HG03457 (cell line): ENCODE results near the gene RAB40C.

Experiments
- ATAC-seq: cut with Tn5 transposase; IDR thresholded peaks from one replicate; pipeline ENCODE4 v1.9.1; 2021; ENCODE audit warnings: moderate number of reproducible peaks; ENCODE audit not compliant: unreplicated experiment

RAB40C gene

DNA sequence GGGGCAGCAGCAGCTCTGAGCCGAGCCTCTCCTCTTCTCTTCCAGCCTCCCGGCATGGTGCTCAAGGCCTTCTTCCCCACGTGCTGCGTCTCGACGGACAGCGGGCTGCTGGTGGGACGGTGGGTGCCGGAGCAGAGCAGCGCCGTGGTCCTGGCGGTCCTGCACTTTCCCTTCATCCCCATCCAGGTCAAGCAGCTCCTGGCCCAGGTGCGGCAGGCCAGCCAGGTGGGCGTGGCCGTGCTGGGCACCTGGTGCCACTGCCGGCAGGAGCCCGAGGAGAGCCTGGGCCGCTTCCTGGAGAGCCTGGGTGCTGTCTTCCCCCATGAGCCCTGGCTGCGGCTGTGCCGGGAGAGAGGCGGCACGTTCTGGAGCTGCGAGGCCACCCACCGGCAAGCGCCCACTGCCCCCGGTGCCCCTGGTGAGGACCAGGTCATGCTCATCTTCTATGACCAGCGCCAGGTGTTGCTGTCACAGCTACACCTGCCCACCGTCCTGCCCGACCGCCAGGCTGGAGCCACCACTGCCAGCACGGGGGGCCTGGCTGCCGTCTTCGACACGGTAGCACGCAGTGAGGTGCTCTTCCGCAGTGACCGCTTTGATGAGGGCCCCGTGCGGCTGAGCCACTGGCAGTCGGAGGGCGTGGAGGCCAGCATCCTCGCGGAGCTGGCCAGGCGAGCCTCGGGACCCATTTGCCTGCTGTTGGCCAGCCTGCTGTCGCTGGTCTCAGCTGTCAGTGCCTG, 15.7 kb upstream of the RAB40C start:
- ATAC-seq: no peak

DNA sequence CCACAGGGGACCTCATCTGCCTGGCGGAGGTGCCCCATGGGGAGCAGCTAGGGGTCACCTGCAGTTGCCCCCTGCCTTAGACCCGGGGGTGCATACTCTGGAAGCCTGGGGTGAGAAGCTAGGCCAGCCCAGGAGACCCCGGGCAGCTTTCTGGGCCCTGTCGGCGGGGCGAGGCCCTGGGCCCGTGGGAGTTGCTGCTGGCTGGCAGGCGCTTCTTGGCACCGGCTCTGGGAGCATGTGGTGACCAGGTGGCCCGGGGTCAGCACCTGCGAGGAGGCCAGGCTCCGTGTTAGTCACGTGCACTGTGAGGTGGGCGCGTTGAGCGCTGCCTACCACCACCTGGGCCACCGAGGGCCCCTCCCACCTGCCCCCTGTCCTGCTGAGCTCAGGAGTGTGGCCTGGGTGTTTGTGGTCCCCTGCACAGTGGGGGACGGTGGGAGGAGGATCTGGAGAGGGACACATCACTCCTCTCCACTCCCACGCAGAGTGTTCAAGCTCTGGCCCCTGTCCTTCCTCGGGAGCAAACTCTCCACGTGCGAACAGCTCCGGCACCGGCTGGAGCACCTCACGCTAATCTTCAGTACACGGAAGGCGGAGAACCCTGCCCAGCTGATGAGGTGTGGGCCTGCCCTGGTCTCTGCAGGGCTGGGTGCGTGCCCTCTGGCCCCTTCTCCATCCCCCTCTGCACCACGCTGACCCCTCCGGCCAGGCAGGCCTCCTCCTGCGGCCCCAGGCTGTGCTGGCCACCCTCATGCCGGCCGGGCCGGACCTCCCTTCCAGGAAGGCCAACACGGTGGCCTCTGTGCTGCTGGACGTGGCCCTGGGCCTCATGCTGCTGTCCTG, 14.3 kb upstream of the RAB40C start:
- ATAC-seq: no peak

DNA sequence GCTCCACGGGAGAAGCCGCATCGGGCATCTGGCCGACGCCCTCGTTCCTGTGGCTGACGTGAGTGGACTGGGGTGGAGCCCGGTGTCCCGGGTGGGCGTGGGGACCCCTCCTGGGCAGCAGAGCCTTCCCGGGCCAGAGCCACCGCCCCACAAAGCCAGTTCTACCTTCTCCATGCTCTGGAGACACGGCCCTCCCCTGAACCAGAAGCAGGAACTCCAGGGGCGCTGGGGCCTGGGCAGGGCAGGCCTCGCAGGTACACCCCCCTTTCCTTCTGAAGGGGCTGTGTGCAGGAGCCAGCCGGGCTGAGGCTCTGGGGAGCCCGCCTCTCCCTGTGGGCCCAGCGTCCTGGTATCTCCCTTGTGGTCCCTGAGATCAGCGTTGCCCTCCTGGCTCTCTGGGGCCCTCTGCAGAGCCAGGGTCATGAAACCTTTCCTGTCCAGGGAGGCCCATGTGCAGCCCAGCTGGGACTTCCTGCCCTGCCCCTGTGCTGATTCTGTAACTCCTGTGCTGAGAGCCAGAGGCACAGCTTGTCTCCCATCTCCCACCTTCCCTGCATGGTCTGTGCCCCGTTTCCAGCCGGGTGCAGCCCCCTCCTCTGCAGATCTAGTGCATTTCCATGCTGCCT, 13.6 kb upstream of the RAB40C start:
- ATAC-seq: no peak

DNA sequence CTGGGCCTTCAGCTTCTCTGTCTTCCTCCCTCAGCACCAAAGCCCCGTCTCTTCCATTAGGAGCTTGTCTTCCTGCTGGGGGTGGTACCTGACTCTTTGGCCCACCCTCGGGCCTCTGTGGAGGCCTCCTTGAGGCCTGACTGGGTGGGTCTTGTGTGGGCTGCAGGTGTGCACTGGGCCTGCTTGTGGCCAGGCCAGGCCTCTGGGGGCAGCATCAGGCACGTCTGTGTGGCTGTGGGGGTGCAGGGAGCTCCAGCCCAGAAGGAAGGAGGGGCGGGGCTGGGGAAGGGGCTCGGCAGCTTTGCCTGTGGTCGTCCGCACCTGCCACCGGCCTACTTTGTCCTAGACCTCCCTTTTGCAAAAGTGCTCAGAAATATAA, 13.1 kb upstream of the RAB40C start:
- no peak for ATAC-seq

DNA sequence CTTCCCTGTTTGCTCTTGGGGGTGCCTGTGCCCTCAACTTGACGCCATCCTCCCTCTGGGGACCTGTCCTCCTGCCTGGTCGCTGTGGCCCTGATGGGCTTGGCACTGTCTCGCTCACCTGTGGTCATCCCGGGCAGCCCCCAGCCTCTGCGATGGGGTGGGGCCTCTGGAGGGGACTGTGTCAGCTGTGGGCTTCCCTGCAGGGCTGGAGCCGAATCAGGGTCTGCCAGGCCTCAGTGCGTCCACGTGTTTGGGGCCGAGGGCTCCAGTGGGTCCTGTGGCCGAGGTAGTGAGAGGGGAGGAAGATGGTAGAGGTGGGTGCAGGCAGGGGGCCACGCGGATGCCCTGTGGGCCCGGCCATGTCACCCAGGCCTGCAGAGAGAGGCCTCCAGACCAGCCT, 12.1 kb upstream of the RAB40C start:
- ATAC-seq: no peak

DNA sequence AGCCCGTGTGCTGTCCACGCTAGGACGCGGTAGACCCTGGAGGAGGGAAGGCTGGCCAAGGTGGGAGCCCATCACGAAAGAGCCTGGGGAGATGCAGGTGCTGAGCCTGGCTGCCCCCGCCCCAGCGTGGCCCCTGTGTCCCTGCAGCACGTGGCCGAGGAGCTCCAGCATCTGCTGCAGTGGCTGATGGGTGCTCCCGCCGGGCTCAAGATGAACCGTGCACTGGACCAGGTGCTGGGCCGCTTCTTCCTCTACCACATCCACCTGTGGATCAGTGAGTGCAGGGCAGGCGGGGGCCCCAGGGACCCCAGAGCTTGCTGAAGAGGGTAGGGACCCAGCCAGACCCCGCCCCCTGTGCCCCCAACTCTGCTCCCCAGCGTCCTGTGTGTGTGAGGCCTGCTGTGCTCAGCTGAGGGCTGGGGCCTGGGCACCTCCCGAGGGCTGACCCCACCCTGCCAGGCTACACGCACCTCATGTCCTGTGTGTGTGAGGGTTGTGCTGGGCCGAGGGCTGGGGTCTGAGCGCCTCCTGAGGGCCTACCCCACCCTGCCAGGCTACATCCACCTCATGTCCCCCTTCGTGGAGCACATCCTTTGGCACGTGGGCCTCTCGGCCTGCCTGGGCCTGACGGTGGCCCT, 11.5 kb upstream of the RAB40C start:
- no peak for ATAC-seq

DNA sequence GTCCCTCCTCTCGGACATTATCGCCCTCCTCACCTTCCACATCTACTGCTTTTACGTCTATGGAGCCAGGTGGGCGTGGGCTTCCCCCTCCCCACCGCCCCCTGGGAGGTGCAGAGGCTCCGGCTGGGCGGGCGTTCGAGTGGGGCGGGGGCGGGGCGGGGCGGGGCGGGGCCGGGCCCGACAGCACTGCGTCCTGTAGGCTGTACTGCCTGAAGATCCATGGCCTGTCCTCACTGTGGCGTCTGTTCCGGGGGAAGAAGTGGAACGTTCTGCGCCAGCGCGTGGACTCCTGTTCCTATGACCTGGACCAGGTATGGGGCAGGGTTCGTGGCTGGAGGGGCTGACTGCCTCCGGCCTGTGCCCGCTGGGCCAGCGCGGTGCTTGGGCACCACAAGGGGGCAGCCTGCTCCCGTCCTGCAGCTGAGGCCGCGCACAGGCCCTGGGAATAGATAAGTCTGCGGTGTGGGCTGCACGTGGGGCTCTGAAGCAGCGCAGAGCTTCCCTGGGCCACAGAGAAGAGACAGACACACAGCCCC, 10.9 kb upstream of the RAB40C start:
- ATAC-seq: no peak

DNA sequence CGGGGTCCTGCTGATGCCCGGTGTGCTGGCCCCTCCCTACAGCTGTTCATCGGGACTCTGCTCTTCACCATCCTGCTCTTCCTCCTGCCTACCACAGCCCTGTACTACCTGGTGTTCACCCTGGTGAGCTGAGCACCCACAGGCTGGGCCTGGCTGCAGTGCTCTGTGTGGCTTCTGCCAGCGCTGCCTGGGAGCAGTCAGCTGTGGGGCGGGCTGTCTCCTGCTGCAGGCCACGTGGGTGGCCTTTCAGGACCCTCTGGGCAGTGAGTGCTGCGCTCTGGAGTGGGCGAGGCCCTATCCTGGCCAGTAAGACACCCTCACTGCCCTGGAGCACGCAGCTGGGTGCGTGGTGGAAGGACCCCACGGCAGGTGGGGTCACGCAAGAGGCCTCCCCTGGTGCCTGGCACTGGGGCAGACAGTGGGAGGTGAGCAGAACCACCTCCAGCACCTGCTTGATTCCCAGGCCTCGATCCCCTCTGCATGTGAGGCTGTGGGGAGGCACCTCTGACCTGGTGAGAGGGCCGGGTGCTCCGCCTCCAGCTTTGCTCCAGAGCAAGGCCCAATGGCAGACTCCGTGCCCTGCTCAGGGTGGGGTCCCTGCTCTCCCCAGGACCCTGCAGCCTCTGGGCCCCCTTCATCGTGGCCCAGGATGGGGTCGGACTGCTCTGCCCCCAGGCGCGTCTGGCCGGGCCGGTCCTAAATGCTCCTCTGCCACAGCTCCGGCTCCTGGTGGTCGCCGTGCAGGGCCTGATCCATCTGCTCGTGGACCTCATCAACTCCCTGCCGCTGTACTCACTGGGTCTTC, 9.5 kb upstream of the RAB40C start:
- no peak for ATAC-seq

DNA sequence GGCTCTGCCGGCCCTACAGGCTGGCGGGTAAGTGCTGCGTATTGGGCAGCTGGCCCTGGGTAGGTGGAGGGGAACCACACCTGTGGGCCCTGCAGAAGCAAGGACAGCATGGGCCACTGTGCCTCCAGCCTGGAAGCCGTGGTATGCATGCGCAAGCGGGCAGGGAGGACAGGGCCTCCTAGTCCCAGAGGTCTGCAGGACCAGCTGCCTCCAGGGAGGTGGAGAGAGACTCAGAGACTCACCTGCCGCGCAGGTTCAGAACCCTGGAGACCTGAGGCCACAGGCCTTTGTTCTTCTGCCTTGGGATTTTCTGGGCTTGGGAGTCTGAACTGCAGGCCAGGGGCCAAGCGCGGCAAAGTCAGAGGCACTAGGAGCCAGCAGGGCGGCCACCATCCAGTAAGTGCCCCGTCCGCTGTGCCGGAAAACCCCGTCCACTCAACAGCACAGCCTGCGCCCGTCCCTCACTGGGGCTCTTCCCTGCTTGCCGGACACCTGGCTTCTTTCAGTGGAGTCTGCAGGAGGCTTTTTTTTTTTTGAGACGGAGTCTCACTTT, 8.8 kb upstream of the RAB40C start:
- ATAC-seq: no peak

DNA sequence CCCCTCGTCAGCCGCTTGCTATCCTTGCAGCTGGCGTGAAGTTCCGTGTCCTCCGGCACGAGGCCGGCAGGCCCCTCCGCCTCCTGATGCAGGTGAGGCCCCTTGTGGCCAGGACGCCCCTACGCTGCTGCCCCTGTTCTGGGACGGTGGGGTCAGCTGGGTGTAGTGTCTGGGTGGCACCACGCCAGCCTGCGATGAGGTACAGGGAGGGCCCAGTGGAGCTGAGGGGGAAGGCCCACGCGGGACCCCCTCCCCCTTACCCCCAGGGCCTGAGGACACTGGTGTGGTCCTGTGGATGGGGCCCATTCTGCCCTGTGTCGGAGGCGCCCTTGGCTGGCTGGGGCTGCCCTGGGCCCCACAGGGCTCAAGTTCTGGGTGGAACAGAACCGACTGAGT, 7.7 kb upstream of the RAB40C start:
- ATAC-seq: no peak

DNA sequence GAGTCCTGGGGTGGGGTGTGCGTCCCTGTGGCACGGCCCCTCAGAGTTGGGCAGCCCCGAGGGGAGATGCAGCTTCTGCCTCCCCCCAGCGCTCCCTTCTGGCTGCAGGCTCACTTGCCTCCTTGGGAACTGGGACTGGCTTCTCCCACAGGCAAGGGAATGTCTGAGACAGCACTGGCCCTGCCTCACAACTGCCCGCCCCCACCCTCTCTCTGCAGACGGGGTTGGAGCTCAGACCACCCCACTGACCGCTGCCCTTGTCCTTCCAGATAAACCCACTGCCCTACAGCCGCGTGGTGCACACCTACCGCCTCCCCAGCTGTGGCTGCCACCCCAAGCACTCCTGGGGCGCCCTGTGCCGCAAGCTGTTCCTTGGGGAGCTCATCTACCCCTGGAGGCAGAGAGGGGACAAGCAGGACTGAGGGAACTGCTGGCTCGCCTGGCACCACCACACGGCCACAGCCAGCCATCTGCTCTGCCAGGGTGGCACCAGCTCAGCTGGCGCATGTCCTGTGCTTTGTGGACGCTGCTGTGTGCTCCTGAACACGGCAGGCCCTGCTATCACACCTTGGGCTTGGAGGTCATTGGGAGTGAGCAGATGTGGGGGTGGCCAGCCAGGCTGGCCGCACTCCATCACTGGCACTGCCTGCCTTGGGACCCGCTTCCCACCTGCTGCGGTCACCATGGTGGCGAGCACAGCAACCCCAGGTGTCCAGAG, 7.1 kb upstream of the RAB40C start:
- no peak for ATAC-seq

DNA sequence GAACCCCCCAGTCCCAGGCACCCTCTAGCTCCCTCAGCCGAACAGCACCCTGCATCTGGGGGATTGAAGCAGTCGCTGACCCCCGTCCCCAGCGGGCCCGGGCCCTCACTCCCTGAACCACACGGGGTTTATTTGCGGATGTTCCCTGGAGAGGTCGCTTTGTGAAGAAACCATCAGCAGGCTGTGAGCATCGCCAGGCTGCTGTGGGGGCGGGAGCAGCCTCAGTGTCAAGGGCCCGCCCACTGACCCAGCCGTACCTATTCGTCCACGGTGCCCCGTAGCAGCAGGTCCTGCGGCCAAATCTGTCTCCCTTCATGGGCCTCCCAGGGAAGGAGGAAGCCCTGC, 6.4 kb upstream of the RAB40C start:
- ATAC-seq: no peak

DNA sequence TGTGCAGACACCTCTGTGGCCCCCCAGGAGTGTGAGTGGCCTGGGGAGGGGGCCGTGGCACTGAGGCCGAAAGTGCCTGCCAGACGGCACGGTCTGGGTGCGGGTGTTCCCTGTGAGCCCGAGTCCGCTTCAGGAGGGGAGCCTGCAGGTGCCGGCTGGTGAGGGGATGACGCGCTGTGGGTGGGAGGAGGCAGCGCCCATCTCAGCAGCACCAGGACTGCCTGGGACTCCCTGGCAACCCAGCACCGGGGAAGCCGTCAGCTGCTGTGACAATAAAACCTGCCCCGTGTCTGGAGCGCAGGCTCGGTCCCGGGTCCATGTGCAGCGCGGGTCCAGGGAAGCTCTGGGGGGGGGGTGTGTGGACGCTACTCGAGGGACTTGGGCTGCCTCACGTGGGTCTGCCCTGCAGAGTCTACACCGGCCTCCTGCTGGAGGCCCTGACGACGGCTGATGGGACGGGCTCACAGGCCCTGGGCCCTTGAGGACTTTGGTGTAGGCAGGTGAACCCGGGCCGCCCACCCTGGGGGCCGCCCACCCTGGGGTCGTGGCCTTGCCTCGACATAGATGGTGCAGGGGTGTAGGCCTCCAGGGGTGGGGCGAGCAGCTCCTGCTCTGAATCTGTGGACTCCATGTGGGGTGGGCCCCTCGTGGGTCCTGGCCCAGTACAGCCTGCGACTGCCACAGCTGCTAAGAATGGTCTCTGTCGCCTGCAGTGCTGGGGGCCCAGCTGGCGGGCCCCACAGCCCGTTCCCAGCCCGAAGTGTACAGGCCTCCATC, 5.9 kb upstream of the RAB40C start:
- ATAC-seq: no peak

DNA sequence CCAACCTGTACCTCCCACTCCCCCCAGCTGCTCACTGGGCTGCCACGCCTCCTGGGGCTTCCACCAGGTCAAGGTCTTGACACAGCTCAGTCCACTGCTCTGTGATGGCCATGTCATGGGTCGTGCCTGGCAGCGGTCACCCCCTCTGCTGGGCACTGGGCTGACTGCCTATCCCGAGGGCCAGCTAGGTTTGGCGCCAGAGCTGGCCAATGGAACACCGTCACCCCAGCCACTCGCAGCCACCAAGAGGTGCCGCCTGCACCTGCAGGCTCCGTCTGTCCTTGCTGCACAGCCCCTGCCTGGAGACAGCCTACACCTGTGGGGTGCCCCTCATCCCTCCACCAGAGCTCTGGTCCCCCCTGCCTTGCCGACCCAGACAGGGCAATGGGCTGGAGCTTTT, 4.5 kb upstream of the RAB40C start:
- no peak for ATAC-seq

DNA sequence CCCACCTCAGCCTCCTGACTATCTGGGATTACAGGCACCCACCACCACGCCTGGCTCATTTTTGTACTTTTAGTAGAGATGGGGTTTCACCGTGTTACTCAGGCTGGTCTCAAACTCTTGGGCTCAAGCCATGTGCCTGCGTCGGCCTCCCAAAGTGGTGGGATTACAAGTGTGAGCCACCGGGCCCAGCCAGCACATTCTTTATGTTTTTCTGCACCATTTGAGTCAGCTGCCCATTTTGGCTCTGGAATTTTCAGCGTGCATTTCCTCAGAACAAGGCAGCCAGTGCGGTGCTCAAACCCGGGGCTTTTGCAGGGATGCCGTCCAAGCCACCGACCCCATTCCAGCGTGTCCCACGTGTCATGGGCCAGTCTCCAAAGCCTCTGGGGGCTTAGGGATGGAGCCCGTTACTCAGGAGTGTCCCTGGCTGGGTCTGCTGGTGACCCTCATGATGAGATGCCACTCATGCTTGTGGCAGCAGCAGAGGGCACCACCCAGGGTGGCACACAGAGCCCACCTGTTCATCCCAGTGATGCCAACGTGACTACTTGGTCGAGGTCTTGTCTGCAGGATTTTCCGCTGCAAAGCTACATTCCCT, 3.7 kb upstream of the RAB40C start:
- no peak for ATAC-seq

DNA sequence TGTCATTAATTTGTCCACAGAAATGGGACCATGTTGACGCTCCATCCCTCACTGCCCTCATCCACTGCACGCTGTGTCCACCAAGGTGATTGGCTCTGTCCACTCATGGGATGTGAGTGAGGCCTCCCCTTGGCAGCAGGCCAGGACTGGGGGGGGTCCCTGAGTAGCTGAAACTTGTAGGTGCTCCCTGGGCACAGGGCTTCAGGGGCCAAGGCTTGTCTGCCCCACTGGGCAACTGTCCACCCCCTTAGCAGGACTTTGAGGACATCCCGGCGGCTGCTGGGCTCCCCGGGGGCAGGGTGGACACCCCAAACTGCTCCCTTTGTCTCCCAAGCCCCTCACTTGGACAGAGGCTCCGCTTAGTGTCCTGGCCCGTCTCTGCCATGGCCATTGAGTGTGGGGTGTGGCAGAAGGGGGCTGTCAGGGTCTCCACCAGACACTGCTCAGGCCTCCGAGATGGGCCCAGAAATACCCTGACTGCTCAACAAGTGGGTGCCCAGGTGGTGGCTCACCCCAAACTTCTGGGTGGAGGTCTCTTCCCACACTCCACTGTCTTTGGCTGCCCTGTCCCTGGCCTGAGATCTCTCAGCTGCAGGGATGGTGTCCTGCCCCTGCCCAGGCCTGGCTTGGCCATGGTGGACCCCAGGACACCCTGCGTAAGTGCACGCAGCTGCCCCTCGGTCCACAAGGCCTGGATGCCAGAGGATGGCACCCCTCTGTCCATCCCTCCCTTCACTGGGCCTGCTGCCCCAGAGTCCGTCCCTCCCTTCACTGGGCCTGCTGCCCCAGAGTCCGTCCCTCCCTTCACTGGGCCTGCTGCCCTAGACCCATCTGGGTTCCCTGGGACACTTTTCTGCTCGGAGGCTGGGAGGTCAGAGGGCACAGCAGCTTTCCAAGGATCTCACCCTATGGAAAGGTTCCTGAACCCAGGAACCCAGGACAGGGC, 2.9 kb upstream of the RAB40C start:
- no peak for ATAC-seq

DNA sequence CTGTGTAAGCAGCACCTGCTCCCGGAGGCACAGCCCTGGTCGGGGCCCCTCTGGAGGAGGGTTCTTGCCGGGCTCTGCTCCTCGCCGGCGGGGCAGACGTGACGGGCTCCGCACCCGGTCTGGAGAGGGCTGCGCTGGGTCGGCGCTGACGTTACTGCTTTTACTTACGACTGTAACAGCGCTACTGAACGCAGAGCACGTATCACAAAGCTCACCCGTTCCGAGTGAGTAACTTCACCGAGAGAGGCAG, 1.3 kb upstream of the RAB40C start:
- ATAC-seq: no peak
